Ishikawa (cell line): ENCODE data around the gene ORM2.

Source experiments
- CEBPB ChIP-seq: IDR thresholded peaks from 2 replicates; pipeline ENCODE4 v1.6.1; 2012
- CREB1 ChIP-seq: IDR thresholded peaks from 2 replicates; pipeline ENCODE4 v1.6.1; 2012; ENCODE audit warnings: low read depth
- EGR1 ChIP-seq: IDR thresholded peaks from 2 replicates; pipeline ENCODE4 v1.6.1; 2012
- EP300 ChIP-seq: IDR thresholded peaks from 2 replicates; pipeline ENCODE4 v1.6.1; 2012; ENCODE audit warnings: borderline replicate concordance
- FOXM1 ChIP-seq: IDR thresholded peaks from 2 replicates; pipeline ENCODE4 v1.6.1; 2012; ENCODE audit warnings: low read depth, borderline replicate concordance
- NFIC ChIP-seq: IDR thresholded peaks from 2 replicates; pipeline ENCODE4 v1.6.1; 2012
- RAD21 ChIP-seq: IDR thresholded peaks from 2 replicates; pipeline ENCODE4 v1.6.1; 2012; ENCODE audit warnings: low read depth
- TAF1 ChIP-seq: IDR thresholded peaks from 2 replicates; pipeline ENCODE4 v1.6.1; 2012; ENCODE audit warnings: low read depth, mild to moderate bottlenecking
- TCF12 ChIP-seq: IDR thresholded peaks from 2 replicates; pipeline ENCODE4 v1.6.1; 2012; ENCODE audit warnings: low read depth
- TEAD4 ChIP-seq: IDR thresholded peaks from 2 replicates; pipeline ENCODE4 v1.6.1; 2012
- YY1 ChIP-seq: IDR thresholded peaks from 2 replicates; pipeline ENCODE4 v1.6.1; 2012; ENCODE audit warnings: low read depth
- ZBTB7A ChIP-seq: IDR thresholded peaks from 2 replicates; pipeline ENCODE4 v1.6.1; 2012; ENCODE audit warnings: low read depth
- TF ChIP-seq, protein P1 (sequence below): IDR thresholded peaks from 2 replicates; pipeline ENCODE4 v1.6.1; 2012
- TF ChIP-seq, protein P2 (sequence below): IDR thresholded peaks from 2 replicates; pipeline ENCODE4 v1.6.1; 2012
- TF ChIP-seq, protein P3 (sequence below): IDR thresholded peaks from 2 replicates; pipeline ENCODE4 v1.6.1; 2012; ENCODE audit warnings: low read depth, mild to moderate bottlenecking

ORM2 gene

DNA sequence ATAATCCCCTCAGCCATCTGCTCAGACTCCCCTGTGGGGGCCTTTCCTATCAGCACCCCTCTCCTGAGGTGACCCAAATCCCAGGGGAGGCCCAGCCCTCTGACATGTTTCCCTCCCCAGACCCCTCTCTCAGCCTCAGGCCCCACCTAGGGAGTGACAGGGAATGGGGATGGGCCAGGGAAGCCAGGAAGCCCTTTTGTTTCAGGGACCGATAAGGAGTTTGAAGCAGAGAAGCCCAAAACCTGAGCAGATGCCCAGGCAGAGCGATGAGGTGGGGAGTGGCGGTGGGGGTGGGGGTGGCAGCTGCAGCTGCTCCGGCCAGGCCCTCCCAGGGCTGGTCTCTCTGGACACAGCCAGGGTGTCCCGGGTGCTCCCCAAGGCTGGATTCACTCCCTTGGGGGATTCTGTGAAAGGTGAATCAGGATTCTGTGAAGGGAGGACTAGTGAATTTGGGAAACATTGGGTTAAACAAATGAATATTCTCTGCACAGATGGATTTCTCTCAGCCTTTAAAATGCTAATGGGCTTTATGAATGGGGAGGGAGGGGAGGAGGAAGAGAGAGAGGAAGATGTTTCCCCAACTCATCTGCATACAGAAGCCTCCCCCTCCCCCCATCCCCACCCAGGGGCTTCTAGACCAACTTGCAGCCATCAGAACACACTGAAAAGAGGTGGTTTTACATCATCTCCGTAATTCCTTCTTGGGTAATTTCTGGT is 40.7 kb downstream of the ORM2 start:
- TF ChIP-seq CREB1: no peak
- TF ChIP-seq YY1: no peak
- TF ChIP-seq FOXM1: no peak
- TF ChIP-seq, protein P1, sequence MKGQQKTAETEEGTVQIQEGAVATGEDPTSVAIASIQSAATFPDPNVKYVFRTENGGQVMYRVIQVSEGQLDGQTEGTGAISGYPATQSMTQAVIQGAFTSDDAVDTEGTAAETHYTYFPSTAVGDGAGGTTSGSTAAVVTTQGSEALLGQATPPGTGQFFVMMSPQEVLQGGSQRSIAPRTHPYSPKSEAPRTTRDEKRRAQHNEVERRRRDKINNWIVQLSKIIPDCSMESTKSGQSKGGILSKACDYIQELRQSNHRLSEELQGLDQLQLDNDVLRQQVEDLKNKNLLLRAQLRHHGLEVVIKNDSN: no peak
- TF ChIP-seq EP300: no peak
- TF ChIP-seq TEAD4: no peak
- no peak for TF ChIP-seq CEBPB
- TF ChIP-seq ZBTB7A: no peak
- TF ChIP-seq, protein P2, sequence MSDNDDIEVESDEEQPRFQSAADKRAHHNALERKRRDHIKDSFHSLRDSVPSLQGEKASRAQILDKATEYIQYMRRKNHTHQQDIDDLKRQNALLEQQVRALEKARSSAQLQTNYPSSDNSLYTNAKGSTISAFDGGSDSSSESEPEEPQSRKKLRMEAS: no peak

DNA sequence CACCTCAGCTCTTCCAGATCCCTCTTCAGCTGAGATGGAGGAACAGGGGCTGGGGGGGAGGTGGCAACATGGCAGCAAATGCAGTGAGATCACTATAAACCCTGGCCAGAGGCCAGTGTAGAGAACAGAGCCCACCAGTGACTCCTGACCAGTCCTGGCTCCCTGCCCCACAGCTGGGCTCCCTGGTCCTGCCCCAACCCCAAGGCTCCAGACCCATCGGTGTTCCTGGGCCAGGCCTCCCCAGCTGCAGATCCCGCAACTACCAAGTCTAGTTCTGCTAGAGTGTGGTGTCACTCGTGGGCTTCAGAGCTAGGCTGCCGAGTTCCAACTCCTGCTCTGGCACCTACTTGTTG is 41.3 kb downstream of the ORM2 start:
- TF ChIP-seq ZBTB7A (no peak), EGR1 (no peak), CREB1 (no peak), FOXM1 (no peak), CEBPB (no peak), TAF1 (no peak)
- TF ChIP-seq, protein P1: no peak

DNA sequence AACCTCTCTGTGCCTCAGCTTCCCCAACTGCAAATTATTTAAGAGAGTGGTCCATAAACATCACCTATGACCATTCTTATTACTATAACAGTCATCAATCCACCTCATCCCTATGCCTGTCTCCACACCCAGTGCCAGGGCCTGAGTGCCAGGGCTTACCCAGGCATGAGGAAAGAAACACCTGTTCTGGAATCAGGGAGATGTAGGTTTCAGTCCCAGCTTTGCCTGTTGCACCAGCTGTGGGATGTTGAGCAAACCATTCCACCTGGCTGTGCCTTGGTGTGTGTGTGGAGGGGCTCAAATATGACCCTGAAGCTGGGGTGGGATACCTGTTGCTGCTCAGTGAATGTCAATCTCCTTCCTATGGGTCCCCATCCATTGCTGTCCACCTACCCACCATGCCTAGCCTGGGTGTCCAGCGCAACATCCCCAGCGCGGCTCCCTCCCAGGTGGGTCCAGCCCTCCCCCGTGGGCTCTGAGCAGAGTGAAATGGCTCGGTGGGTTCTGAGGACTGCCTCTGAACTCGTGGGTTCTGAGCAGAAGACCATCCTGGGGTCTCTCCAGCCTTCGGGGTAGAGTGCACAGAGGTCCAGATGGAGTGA is 41.8 kb downstream of the ORM2 start:
- TF ChIP-seq CEBPB (no peak), ZBTB7A (no peak), CREB1 (no peak), NFIC (no peak), TEAD4 (no peak), EGR1 (no peak), RAD21 (no peak), FOXM1 (no peak), YY1 (no peak), TAF1 (no peak)
- TF ChIP-seq, protein P3, sequence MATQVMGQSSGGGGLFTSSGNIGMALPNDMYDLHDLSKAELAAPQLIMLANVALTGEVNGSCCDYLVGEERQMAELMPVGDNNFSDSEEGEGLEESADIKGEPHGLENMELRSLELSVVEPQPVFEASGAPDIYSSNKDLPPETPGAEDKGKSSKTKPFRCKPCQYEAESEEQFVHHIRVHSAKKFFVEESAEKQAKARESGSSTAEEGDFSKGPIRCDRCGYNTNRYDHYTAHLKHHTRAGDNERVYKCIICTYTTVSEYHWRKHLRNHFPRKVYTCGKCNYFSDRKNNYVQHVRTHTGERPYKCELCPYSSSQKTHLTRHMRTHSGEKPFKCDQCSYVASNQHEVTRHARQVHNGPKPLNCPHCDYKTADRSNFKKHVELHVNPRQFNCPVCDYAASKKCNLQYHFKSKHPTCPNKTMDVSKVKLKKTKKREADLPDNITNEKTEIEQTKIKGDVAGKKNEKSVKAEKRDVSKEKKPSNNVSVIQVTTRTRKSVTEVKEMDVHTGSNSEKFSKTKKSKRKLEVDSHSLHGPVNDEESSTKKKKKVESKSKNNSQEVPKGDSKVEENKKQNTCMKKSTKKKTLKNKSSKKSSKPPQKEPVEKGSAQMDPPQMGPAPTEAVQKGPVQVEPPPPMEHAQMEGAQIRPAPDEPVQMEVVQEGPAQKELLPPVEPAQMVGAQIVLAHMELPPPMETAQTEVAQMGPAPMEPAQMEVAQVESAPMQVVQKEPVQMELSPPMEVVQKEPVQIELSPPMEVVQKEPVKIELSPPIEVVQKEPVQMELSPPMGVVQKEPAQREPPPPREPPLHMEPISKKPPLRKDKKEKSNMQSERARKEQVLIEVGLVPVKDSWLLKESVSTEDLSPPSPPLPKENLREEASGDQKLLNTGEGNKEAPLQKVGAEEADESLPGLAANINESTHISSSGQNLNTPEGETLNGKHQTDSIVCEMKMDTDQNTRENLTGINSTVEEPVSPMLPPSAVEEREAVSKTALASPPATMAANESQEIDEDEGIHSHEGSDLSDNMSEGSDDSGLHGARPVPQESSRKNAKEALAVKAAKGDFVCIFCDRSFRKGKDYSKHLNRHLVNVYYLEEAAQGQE: no peak
- TF ChIP-seq, protein P2: no peak
- TF ChIP-seq, protein P1: no peak

DNA sequence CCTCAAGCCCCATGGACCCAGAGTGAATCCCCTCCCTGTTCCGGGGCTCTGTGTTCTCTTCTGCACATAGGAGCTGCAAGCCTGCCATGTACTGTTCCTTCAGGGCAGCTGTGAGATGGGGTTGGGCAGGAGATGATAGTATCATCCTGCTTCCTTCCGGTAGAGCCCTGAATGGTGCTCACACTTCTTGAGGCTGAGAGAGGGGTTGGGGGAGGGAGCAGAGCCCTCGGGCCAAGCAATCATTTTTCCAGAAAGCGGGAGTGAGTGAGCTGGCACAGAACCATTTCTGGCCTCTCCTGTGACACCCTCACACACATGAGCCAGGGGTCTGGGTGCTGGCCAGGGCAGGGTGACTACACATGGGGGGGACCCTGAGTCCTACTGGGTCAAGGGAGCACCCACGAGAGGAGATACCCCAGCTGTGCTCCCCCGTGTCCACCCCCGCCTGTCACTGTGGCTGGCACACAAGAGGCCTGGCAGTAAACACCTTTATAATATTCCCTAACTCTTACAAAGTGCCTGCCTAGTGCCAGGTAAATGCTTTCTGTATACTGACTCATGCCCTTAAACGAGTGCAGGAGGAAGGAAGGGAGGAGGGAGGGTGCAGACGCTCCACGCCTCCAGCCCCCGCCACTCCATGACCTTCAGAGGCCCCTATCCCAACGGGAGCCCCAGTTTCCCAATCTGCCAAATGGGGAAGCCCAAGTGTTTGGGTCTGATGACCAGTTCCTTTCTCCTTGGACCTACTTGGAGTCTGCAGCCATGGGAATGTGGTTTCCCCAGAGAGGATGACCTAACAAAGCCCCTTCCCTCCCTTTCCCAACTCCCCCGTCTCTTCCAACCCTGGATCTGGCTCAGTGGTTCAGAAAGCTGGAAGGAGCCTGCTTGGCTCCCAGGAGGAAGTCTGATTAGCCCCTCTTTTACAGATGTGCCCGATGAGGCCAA is 42.6 kb downstream of the ORM2 start:
- TF ChIP-seq CEBPB (no peak), RAD21 (no peak), ZBTB7A (no peak), YY1 (no peak), TEAD4 (no peak), TCF12 (no peak), EGR1 (no peak), EP300 (no peak), CREB1 (no peak), TAF1 (no peak), NFIC (no peak), FOXM1 (no peak)
- TF ChIP-seq, protein P2: no peak
- TF ChIP-seq, protein P1: no peak
- TF ChIP-seq, protein P3: no peak
